ENCODE data around the gene PER2. TPM values are rescaled to one million over a fixed set of nuclear protein-coding genes. Genes with fewer than 3 reads are reported as not detected.
A peak's percentile ranks its signal among the peaks of the same experiment; 100 is the strongest.
"Not testable (repeated sequence)": the region's sequence is repeated elsewhere in the genome, so short reads cannot be mapped to it uniquely, and the experiment has no call there.

The PER2 gene
- total RNA-seq (1 to 10 TPM; 5.5 to 9.1 TPM), polyA plus RNA-seq (ENCODE audit: insufficient read length in 2 of 2) (1 to 10 TPM; 9.5 to 9.9 TPM)
- long read RNA-seq, donor 1 = 0 reads
- long read RNA-seq, donor 2 = 0 reads
- long read RNA-seq, donor 3 = 0 reads
- long read RNA-seq, donor 4 = 0 reads

- H3K27ac ChIP-seq (ENCODE audit: low read depth, low read length) = peak within 1 kb of the TSS; percentile 84
- under 1% methylated on average over 62 of the region's 65 CpGs for WGBS (ENCODE audit: insufficient coverage)
- peak in 2 of 6 donors; percentile 79 for DNase-seq (ENCODE audit: low read depth in 4 of 6, low spot score in 6 of 6)
Measured at GRCh38 chr2:238287737-238288649, at the start of gene PER2. TSS of gene PER2 (minus strand) at chr2:238288610. CDS start at chr2:238277936, 10,674 bp downstream.

DNA sequence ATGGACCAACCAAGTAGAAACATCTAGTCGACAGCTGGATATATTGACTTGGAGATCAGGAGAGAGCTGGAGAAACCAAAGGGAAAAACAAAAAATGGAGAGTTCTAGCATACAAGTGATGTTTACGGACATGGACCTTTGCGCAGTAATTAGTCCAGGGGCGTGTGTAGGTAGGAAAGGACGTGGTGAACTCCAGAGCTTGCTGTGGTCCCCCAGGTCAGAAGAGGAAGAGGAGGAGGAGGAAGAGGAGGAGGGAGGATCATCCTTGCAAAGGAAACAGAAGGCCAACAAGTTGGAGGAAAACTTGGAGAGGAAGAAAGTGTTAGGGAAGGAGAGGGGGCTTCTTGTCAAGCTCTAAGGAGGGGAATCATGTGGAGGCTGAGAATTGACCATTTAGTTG lies 49.4 kb upstream of the PER2 start:
- Histone ChIP-seq H3K27me3 (ENCODE audit: control insufficient read depth, insufficient read depth, low read length) (no peaks in the 10 kb centered on the region), H3K36me3 (ENCODE audit: control insufficient read depth, insufficient read depth, low read length) (peaks cover 35% of the 10 kb centered on the region), H3K4me1 (ENCODE audit: control insufficient read depth, insufficient read depth, low read length) (peaks cover 12% of the 10 kb centered on the region), H3K4me3 (ENCODE audit: low read depth, low read length) (no peak overlapping the region), H3K27ac (ENCODE audit: low read depth, low read length) (no peak overlapping the region), H3K9me3 (ENCODE audit: control insufficient read depth, insufficient read depth, low read length) (no peaks in the 10 kb centered on the region)
- WGBS (ENCODE audit: insufficient coverage) = 90% methylated on average over 5 of the region's 5 CpGs
- DNase-seq (ENCODE audit: low read depth in 4 of 6, low spot score in 6 of 6) = no peak

More at GRCh38 chr2:238287737-238288649, at the start of gene PER2:
- Histone ChIP-seq H3K9me3 (ENCODE audit: control insufficient read depth, insufficient read depth, low read length) (no peaks in the 10 kb centered on the region), H3K27me3 (ENCODE audit: control insufficient read depth, insufficient read depth, low read length) (no peaks in the 10 kb centered on the region), H3K4me3 (ENCODE audit: low read depth, low read length) (peak within 1 kb of the TSS; percentile 87), H3K36me3 (ENCODE audit: control insufficient read depth, insufficient read depth, low read length) (peaks cover 6% of the 10 kb centered on the region), H3K4me1 (ENCODE audit: control insufficient read depth, insufficient read depth, low read length) (peaks cover 65% of the 10 kb centered on the region)

DNA sequence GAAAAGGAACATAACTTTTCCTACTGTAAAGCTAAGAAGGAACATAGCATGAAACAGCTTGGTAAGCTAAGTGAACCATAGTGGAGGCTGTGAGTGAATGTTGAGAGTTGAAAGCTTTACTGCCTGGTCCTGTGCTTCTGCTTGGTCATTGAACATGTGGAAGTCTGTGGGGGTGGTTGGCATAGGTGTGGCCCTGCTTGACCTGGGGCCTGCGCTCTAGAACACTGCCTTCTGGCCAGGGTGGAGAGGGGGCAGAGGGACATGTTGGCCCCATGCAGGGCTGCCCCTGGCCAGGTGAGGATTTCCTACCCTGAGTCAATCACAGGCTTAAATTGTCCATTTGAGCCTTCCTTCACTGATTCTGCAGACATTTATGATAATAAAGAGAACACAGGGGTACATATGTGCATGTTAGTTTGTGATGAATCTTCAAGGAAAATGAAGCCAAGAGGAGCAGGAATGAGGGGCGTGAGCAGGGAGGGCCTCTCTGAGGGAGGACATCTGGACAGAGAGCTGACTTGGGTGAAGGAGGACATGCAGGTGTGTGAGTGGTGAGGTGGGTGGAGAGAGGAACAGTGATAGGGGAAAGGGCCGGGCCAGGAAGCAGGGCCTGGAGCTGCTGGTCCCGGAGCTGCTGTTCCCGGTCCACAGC lies 48.5 kb upstream of the PER2 start:
- Histone ChIP-seq H3K4me3 (ENCODE audit: low read depth, low read length) (no peak overlapping the region), H3K27ac (ENCODE audit: low read depth, low read length) (no peak overlapping the region), H3K9me3 (ENCODE audit: control insufficient read depth, insufficient read depth, low read length) (no peaks in the 10 kb centered on the region), H3K27me3 (ENCODE audit: control insufficient read depth, insufficient read depth, low read length) (no peaks in the 10 kb centered on the region), H3K36me3 (ENCODE audit: control insufficient read depth, insufficient read depth, low read length) (peaks cover 35% of the 10 kb centered on the region), H3K4me1 (ENCODE audit: control insufficient read depth, insufficient read depth, low read length) (peaks cover 12% of the 10 kb centered on the region)
- 97% methylated on average over 5 of the region's 5 CpGs for WGBS (ENCODE audit: insufficient coverage)
- no peak for DNase-seq (ENCODE audit: low read depth in 4 of 6, low spot score in 6 of 6)

DNA sequence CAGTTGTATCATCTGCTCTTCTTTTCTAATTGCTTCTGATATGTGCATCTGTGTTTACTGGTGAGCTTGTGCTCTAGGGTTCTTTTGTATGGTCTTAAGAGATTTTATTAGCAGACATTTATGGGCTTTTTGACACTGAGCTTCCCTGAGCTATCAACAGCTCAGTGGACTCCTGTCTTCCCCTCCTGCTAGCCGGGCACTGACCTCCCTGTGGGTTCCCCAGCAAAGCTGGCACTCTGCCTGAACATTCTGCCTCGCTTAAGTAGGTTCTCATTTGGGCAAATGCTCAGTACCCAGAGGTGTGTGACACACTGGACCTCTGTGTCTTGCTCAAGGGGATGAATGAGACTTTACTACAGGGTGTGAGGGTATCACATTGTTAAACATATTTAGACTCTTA lies 47.7 kb upstream of the PER2 start:
- Histone ChIP-seq H3K4me3 (ENCODE audit: low read depth, low read length) (no peak overlapping the region), H3K27ac (ENCODE audit: low read depth, low read length) (no peak overlapping the region), H3K36me3 (ENCODE audit: control insufficient read depth, insufficient read depth, low read length) (peaks cover 40% of the 10 kb centered on the region), H3K4me1 (ENCODE audit: control insufficient read depth, insufficient read depth, low read length) (peaks cover 12% of the 10 kb centered on the region), H3K9me3 (ENCODE audit: control insufficient read depth, insufficient read depth, low read length) (no peaks in the 10 kb centered on the region), H3K27me3 (ENCODE audit: control insufficient read depth, insufficient read depth, low read length) (no peaks in the 10 kb centered on the region)
- DNase-seq (ENCODE audit: low read depth in 4 of 6, low spot score in 6 of 6) = peak in 2 of 6 donors; percentile 28 to 42
- 15% methylated on average over 2 of the region's 2 CpGs for WGBS (ENCODE audit: insufficient coverage)

- H3K4me3 ChIP-seq (ENCODE audit: low read depth, low read length); H3K27me3 ChIP-seq (ENCODE audit: control insufficient read depth, insufficient read depth, low read length); H3K9me3 ChIP-seq (ENCODE audit: control insufficient read depth, insufficient read depth, low read length); DNase-seq (ENCODE audit: low read depth in 4 of 6, low spot score in 6 of 6); H3K27ac ChIP-seq (ENCODE audit: low read depth, low read length): not testable (repeated sequence)
- Histone ChIP-seq H3K4me1 (ENCODE audit: control insufficient read depth, insufficient read depth, low read length) (peaks cover 12% of the 10 kb centered on the region), H3K36me3 (ENCODE audit: control insufficient read depth, insufficient read depth, low read length) (peaks cover 38% of the 10 kb centered on the region)
- WGBS (ENCODE audit: insufficient coverage) = no CpG with 5 or more reads among the region's 8 CpGs
Measured at GRCh38 chr2:238335591-238335990, 47.2 kb upstream of the PER2 start.

GRCh38 chr2:238334885-238335284 lies 46.5 kb upstream of the PER2 start:
- Histone ChIP-seq H3K9me3 (ENCODE audit: control insufficient read depth, insufficient read depth, low read length) (no peaks in the 10 kb centered on the region), H3K27me3 (ENCODE audit: control insufficient read depth, insufficient read depth, low read length) (no peaks in the 10 kb centered on the region), H3K4me1 (ENCODE audit: control insufficient read depth, insufficient read depth, low read length) (peaks cover 12% of the 10 kb centered on the region), H3K36me3 (ENCODE audit: control insufficient read depth, insufficient read depth, low read length) (peaks cover 42% of the 10 kb centered on the region), H3K4me3 (ENCODE audit: low read depth, low read length) (no peak overlapping the region), H3K27ac (ENCODE audit: low read depth, low read length) (no peak overlapping the region)
- no peak for DNase-seq (ENCODE audit: low read depth in 4 of 6, low spot score in 6 of 6)
- 96% methylated on average over 6 of the region's 6 CpGs for WGBS (ENCODE audit: insufficient coverage)

- H3K27ac ChIP-seq (ENCODE audit: low read depth, low read length) = no peak overlapping the region
- H3K36me3 ChIP-seq (ENCODE audit: control insufficient read depth, insufficient read depth, low read length) = peaks cover 32% of the 10 kb centered on the region
- peaks cover 7% of the 10 kb centered on the region for H3K4me1 ChIP-seq (ENCODE audit: control insufficient read depth, insufficient read depth, low read length)
- H3K4me3 ChIP-seq (ENCODE audit: low read depth, low read length) = no peak overlapping the region
- no peaks in the 10 kb centered on the region for H3K27me3 ChIP-seq (ENCODE audit: control insufficient read depth, insufficient read depth, low read length)
- DNase-seq (ENCODE audit: low read depth in 4 of 6, low spot score in 6 of 6) = no peak
- WGBS (ENCODE audit: insufficient coverage) = no CpG with 5 or more reads among the region's 5 CpGs
- no peaks in the 10 kb centered on the region for H3K9me3 ChIP-seq (ENCODE audit: control insufficient read depth, insufficient read depth, low read length)
Measured at GRCh38 chr2:238331916-238332315, 43.5 kb upstream of the PER2 start.

- Histone ChIP-seq H3K36me3 (ENCODE audit: control insufficient read depth, insufficient read depth, low read length) (peaks cover 36% of the 10 kb centered on the region), H3K4me1 (ENCODE audit: control insufficient read depth, insufficient read depth, low read length) (no peaks in the 10 kb centered on the region)
- DNase-seq (ENCODE audit: low read depth in 4 of 6, low spot score in 6 of 6) = no peak
Measured at GRCh38 chr2:238330391-238330790, 42.0 kb upstream of the PER2 start.

DNA sequence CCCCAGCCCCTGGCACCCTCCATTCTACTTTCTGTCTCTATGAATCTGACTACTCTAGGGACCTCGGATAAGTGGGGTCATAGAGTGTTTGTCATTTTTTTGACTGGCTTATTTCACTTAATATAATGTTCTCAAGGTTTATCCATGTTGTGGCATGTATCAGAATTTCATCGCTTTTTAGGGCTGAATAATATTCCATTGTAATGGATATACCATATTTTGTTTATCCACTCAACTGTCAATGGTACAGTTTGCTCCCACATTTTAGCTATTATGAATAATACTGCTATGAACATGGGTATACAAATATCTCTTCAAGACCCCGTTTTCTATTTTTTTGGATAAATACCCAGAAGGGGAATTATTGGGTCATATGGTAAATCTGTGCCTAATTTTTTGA lies 39.3 kb upstream of the PER2 start:
- H3K4me1 ChIP-seq (ENCODE audit: control insufficient read depth, insufficient read depth, low read length) = no peaks in the 10 kb centered on the region
- no CpG with 5 or more reads among the region's 3 CpGs for WGBS (ENCODE audit: insufficient coverage)
- H3K4me3 ChIP-seq (ENCODE audit: low read depth, low read length) = no peak overlapping the region
- H3K9me3 ChIP-seq (ENCODE audit: control insufficient read depth, insufficient read depth, low read length) = no peaks in the 10 kb centered on the region
- no peak overlapping the region for H3K27ac ChIP-seq (ENCODE audit: low read depth, low read length)
- H3K36me3 ChIP-seq (ENCODE audit: control insufficient read depth, insufficient read depth, low read length) = peaks cover 33% of the 10 kb centered on the region
- DNase-seq (ENCODE audit: low read depth in 4 of 6, low spot score in 6 of 6) = no peak
- no peaks in the 10 kb centered on the region for H3K27me3 ChIP-seq (ENCODE audit: control insufficient read depth, insufficient read depth, low read length)

More at GRCh38 chr2:238330391-238330790, 42.0 kb upstream of the PER2 start:
- 90% methylated on average over 9 of the region's 9 CpGs for whole genome bisulfite sequencing (ENCODE audit: insufficient coverage)
- no peak overlapping the region for H3K27ac ChIP-seq (ENCODE audit: low read depth, low read length)
- H3K9me3 ChIP-seq (ENCODE audit: control insufficient read depth, insufficient read depth, low read length) = no peaks in the 10 kb centered on the region
- H3K4me3 ChIP-seq (ENCODE audit: low read depth, low read length) = no peak overlapping the region
- H3K27me3 ChIP-seq (ENCODE audit: control insufficient read depth, insufficient read depth, low read length) = no peaks in the 10 kb centered on the region

All from spinal cord (tissue), 10 donors.